HL-60/S4 treated with phorbol 12-myristate 13-acetate at 8.2 ng/mL for 4 days and 3 days (cell line): ENCODE measurements around the gene NUDT5.
"Not testable (repeated sequence)": the region's sequence is repeated elsewhere in the genome, so short reads cannot be mapped to it uniquely, and the experiment has no call there.

Source experiments
- in situ Hi-C: fragments of 300-500 bp; cut with MboI; formaldehyde crosslinking; loops from 2 replicates; pipeline ENCODE4 v1.15.0; 2022; ENCODE audit warnings: low sequenced_read_pairs

Gene NUDT5

DNA sequence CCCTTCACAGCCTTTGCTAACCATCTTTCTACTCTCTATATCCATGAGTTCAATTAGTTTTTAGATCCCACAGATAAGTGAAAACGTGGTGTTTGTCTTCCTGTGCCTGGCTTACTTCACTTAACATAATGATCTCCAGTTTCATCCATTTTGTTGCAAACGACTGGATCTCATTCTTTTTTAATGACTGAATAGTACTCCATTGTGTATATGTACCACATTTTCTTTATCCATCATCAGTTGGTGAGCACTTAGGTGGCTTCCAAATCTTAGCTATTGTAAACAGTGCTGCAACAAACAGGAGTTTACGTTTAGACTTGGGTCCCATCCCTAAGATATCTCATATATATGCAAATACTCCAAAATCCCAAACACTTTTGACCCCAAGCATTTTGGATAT, 9.4 kb upstream of the NUDT5 start:
- in situ Hi-C loops: no loop called here

- in situ Hi-C loops: no loop called here
These were observed 6.5 kb upstream of the NUDT5 start for GRCh38 chr10:12202226-12202625.

DNA sequence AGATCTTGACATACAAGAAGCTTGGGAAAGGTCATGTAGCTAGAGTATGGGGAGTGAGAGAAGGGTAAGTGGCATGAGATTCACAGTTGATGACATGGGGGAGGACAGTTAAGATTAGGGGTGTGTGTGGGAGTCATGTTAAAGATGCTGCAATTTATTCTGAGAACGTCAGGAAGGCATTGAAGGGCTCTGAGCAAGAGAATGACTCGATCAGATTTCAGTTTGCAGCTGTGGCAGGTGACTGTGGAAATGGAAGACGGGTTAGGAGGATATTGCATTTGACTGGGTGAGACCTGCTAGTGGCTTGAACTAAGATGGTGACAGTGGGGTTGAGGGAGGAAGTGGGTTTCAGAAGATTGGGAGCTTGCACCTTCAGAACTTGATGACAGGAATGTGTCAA, 5.9 kb upstream of the NUDT5 start:
- in situ Hi-C loops: no loop called here

DNA sequence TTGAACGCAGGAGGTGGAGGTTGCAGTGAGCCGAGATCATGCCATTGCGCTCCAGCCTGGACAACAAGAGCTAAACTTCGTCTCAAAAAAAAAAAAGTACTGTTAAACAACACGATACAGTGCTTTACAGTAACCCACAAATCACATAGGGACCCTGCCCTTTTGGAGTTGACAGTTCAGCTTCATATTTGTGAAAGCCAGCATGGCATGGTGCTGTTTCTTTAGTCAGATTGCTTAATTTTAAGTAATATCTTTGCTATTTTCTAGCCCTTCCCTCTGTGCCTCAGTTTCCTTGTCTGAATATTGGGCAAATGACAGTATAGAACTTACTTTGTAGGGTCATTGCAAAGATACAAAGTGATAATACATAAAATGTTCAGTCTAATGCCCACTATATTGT, 5.2 kb upstream of the NUDT5 start:
- in situ Hi-C loops: no loop called here

GRCh38 chr10:12198156-12198555, 2.5 kb upstream of the NUDT5 start:
- in situ Hi-C loops: no loop called here

DNA sequence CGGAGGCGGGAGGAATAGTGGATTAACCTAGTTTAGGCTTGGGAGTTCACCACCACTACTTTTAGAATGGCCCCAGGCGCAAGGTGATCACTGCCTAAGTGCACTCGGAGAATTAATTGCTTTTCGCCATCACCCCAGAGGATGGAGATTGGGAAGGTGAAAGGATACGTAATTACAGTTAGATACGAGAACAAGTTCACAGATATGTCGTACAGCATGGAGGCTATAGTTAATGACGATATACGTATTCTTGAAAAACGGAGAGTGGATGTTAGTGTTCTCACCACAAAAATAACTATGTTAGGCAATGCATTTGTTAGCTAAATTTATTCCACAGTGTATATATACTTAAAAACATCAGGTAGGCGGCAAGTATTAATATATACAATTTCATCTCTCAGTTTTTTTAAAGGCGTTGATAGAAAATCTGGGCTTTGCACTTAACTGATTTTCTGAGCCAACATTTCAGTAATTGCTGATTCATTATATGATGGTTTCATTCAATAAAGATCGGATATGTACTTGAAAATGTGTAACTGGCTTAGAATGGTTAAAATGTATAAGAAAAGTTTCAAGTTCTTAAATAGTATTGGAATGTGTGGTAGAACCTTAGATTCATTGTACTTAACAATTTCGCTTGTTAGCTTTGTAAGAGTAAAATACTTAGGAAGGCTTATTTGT, 980 bp upstream of the NUDT5 start:
- in situ Hi-C loops: no loop called here

GRCh38 chr10:12195281-12195602, 449 bp downstream of the NUDT5 start:
- in situ Hi-C loops: no loop called here

DNA sequence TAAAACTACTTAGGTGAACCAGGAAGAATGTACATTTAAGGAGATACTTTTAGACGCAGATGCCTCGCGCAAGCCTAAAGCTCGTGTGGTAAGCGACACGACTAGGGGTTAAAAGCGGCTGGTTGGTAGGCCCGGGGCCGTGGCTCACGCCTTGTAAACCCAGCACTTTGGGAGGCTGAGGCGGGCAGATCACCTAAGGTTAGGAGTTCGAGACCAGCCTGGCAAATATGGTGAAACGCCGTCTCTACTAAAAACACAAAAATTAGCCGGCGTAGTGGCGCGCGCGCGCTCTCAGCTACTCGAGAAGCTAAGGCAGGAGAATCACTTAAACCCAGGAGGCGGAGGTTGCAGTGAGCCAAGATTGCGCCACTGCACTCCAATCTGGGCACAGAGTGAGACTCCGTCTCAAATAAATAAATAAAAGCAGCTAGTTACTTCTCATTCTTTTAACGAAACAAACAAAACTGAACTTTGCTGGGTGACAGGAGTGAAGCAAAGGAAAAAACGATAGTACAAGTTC, 879 bp downstream of the NUDT5 start:
- in situ Hi-C loops: no loop called here

DNA sequence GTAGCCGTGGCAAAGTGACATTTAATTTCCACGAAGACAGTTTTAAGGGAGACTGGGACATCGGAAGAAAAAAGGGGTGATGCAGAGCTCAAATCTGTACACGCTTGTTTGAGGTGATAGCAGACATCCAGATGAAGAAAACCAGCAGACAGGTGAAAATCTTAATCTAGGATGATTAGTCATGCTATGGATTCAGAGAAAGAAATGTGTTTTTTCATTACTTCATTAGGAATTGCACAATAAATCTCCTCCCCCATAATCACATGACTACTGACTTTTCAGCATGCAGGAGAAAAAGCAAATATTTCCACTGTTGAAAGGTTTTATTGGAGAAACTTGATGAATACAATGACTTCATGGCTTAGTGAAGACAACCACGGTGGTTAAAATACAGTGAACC, 2.5 kb downstream of the NUDT5 start:
- in situ Hi-C loops: no loop called here

DNA sequence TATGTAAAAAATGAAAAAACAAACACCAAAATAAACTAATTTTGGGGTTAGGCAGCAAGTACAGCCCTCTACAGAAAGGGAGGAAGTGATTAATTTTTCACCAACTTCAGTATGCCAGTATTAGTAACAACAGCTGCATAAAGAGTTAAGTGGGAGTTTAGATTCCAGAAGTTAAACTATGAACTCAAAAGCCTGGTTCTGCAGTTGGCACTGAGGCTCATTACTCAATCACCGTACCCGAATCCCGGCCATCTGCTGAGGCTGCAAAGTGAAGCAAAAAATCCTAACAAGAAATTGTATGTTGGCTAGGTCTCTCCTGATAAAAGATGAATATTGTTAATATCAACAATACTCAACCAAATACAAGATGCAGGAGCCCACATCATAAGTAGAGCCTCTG, 4.0 kb downstream of the NUDT5 start:
- in situ Hi-C loops: no loop called here

GRCh38 chr10:12189426-12189825, 6.3 kb downstream of the NUDT5 start:
- in situ Hi-C loops: no loop called here

DNA sequence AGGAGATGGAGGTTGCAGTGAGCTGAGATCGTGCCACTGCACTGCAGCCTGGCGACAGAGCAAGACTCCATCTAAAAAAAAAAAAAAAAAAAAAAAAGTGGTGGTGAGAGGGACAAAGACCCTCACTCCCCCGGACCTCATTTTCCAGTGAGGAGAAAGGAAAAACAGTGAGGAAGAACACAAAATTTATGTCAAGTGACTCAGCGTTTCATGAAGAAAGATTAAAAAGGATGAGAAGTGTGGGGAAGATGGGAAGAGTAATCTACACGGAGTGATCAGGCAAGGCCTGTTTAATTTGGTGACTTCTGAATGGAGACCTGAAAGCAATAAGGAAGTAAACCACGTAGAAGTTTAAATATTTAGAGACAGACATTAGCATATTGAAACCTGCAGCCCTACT, 7.0 kb downstream of the NUDT5 start:
- in situ Hi-C loops: no loop called here

- in situ Hi-C loops: no loop called here
These were observed 8.3 kb downstream of the NUDT5 start for GRCh38 chr10:12187321-12187905.

GRCh38 chr10:12186323-12186722, 9.4 kb downstream of the NUDT5 start:
- in situ Hi-C loops: no loop called here

DNA sequence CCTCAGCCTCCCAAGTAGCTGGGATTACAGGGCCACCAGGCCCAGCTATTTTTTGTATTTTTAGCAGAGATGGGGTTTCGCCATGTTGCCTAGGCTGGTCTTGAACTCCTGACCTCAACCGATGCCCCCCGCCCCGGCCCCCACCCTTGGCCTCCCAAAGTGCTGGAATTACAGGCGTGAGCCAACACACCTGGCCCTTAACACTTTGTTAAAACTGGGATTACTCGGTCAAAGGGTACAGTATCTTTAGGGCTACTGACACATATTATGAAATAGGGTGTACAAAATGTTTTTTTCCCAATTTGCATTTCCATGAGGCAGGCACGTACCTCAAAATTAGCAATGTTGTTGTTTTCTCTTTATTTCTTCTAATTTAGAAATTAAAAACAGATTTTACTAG, 11.5 kb downstream of the NUDT5 start:
- in situ Hi-C loops: no loop called here

DNA sequence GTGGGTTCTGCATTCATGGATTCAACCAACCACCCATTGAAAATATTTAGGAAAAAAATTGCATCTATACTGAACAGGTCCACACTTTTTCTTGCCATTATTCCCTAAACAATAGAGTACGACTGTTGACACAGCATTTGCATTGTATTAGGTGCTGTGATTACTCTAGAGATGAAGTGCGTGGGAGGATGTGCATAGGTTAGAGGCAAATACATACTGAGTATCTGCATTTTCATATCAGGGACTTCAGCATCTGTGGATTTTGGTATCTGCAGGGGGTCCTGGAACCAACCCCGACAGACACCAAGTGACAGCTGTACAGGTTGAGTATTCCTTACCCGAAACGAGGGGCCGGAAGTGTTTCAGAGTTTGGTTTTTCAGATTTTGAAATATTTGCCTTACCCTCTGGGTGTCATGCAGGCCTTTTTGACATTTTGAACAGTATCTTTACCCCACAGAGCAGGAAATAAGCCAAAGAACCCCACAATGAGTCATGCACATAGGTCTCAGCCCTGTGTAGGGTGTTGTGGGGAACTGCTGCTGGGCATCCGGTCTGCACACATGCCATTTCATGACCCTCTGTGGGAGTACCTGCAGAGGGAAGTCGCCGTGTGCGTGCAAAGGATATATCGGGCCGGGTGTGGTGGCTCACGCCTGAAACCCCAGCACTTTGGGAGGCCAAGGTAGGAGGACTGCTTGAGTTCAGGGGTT, 14.5 kb downstream of the NUDT5 start:
- in situ Hi-C loops: no loop called here

- in situ Hi-C loops: no loop called here
These were observed 15.3 kb downstream of the NUDT5 start for GRCh38 chr10:12180221-12180974.

DNA sequence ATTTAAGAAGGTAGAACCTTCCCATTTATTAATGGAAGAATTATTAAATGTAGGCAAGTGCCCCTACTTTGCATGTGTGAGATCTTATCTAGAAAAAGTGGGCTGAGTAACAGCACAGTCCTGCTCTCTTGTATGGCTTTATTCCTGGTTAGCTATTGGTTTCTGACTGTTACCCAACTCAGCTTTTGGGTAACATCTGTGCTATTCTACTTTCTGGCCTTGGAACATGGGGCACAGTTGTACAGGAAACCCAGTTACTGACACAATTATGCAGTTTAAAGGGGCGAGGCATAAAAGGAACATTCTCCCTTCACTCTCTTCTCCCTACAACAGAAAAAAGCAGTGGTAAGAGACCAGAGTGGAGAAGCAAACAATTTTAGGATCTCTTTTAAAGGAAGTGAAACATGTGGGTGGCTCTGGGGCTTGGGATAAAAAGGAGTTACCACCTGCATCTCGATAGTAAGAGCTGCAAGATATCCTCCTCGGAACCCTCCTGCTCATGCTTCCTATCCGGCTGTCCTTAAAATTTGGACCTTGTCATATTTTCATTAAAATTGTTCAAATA, 16.0 kb downstream of the NUDT5 start:
- in situ Hi-C loops: no loop called here

GRCh38 chr10:12177642-12178041, 18.0 kb downstream of the NUDT5 start:
- in situ Hi-C loops: no loop called here

DNA sequence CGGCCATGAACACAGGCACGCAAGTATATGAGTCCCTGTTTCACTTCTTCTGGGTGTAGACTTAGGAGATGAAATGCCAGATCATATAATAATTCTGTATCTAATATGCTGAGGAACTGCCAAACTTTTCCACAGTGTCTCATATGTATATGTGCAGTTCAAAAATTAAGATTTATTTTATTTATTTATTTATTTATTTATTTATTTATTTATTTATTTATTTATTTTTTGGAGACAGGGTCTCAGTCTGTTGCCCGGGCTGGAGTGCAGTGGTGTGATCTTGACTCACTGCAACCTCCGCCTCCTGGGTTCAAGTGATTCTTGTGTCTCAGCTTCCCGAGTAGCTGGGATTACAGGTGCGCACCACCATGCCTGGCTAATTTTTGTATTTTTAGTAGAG, 24.2 kb downstream of the NUDT5 start:
- in situ Hi-C loops: not testable (repeated sequence)
